HCT116 (cell line): ENCODE measurements around the gene PXDN. TPM values are rescaled to one million over a fixed set of nuclear protein-coding genes. Genes with fewer than 3 reads are reported as not detected.

Experiments used
- ATAC-seq: fragments of 200-7000 bp; cut with Tn5 transposase; 2 replicates; pipeline ENCODE4 v1.9.1; 2020; ENCODE audit warnings: mild to moderate bottlenecking, moderate library complexity
- BruUV-seq: library from RNA; stranded (reverse); fragments of 400-500 nt; replicated peaks from 2 replicates; lab custom pipeline; 2021; lab: Mats Ljungman, UMichigan
- CTCF ChIA-PET: fragments of 300-600 bp; sonication (Branson Sonifier 250); formaldehyde crosslinking; loops from one replicate; lab custom pipeline; 2021; ENCODE audit warnings: antibody characterized with exemption; lab: Charles Lee
- POLR2A ChIA-PET: fragments of 300-600, 350-600 bp; sonication (Branson Sonifier 250); formaldehyde crosslinking; loops from one replicate; lab custom pipeline; 2021; ENCODE audit warnings: antibody characterized with exemption; lab: Charles Lee
- RAD21 ChIA-PET, 2 experiments: fragments of 300-600 bp; sonication (Branson Sonifier 250); formaldehyde crosslinking; loops; one replicate each; lab custom pipeline; 2023; ENCODE audit warnings: low total read pairs in 2 of 2; ENCODE audit not compliant: uncharacterized antibody in 2 of 2, unreplicated experiment in 2 of 2, low non-redundant PET in 1 of 2; lab: Charles Lee
- DNase-seq: peaks from one replicate; pipeline ENCODE4 v3.0.0-alpha.2; 2010; ENCODE audit warnings: low read depth, low spot score
- H2AFZ ChIP-seq: fragments of 200-600 bp; shearing (Covaris generic), sonication (generic); 2 replicates; pipeline ENCODE4 v1.6.1; 2017; ENCODE audit warnings: low read depth, mixed run types, mixed read lengths, antibody characterized with exemption, low read length; ENCODE audit not compliant: poor library complexity, severe bottlenecking
- H3K27ac ChIP-seq: 2 replicates; pipeline ENCODE4 v1.5.1; 2012; ENCODE audit warnings: low read depth, low read length
- H3K27me3 ChIP-seq: fragments of 200-600 bp; sonication (generic); 2 replicates; pipeline ENCODE4 v1.6.1; 2016; ENCODE audit warnings: mixed run types, low read length, mixed read lengths; ENCODE audit not compliant: insufficient read depth
- H3K36me3 ChIP-seq, 2 experiments: fragments of 200-500 bp in 1 of 2; fragments of 200-600 bp in 1 of 2; sonication (Bioruptor generic) in 1 of 2; sonication (generic) in 1 of 2; 2 replicates each; pipeline versions ENCODE4 v1.5.1 to v1.6.1; 2014 to 2016; ENCODE audit warnings: low read length in 2 of 2, inconsistent platforms in 1 of 2, mixed read lengths in 1 of 2, mixed run types in 1 of 2; ENCODE audit not compliant: insufficient read depth in 2 of 2, control insufficient read depth in 1 of 2
- H3K4me1 ChIP-seq, 2 experiments: fragments of 200-600 bp in 1 of 2; sonication (generic) in 1 of 2; 2 replicates each; pipeline versions ENCODE4 v1.5.1 to v1.6.1; 2012 to 2017; ENCODE audit warnings: low read length in 2 of 2, inconsistent platforms in 1 of 2, mild to moderate bottlenecking in 1 of 2, mixed read lengths in 1 of 2, mixed run types in 1 of 2, moderate library complexity in 1 of 2; ENCODE audit not compliant: insufficient read depth in 2 of 2, control insufficient read depth in 1 of 2
- H3K4me2 ChIP-seq: fragments of 200-600 bp; sonication (generic); 2 replicates; pipeline ENCODE4 v1.6.1; 2017; ENCODE audit warnings: mixed run types, low read length, mixed read lengths
- H3K4me3 ChIP-seq, 2 experiments: fragments of 200-600 bp in 1 of 2; sonication (generic) in 1 of 2; replicated peaks in 1 of 2; 2 replicates each; pipeline ENCODE4 v1.5.1; 2011 to 2016; ENCODE audit warnings: low read length in 2 of 2, control low read depth in 1 of 2, low read depth in 1 of 2, mild to moderate bottlenecking in 1 of 2, mixed read lengths in 1 of 2, mixed run types in 1 of 2
- H3K79me2 ChIP-seq: fragments of 200-600 bp; sonication (generic); 2 replicates; pipeline ENCODE4 v1.6.1; 2017; ENCODE audit warnings: mild to moderate bottlenecking, mixed run types, low read length, moderate library complexity, mixed read lengths; ENCODE audit not compliant: insufficient read depth
- H3K9ac ChIP-seq: fragments of 200-600 bp; sonication (generic); 2 replicates; pipeline ENCODE4 v1.6.1; 2016; ENCODE audit warnings: low read length, mixed read lengths
- H3K9me2 ChIP-seq: fragments of 200-600 bp; sonication (generic), shearing (Covaris generic); 2 replicates; pipeline ENCODE4 v1.6.1; 2017; ENCODE audit warnings: mixed run types, mild to moderate bottlenecking, moderate library complexity; ENCODE audit not compliant: insufficient read depth
- H3K9me3 ChIP-seq, 2 experiments: fragments of 200-500 bp in 1 of 2; fragments of 200-600 bp in 1 of 2; sonication (Bioruptor generic) in 1 of 2; sonication (generic) in 1 of 2; 2 replicates each; pipeline ENCODE4 v1.6.1; 2014 to 2017; ENCODE audit warnings: low read length in 2 of 2, mixed read lengths in 2 of 2, inconsistent platforms in 1 of 2, low read depth in 1 of 2, mild to moderate bottlenecking in 1 of 2, mixed run types in 1 of 2, moderate library complexity in 1 of 2; ENCODE audit not compliant: control insufficient read depth in 1 of 2, insufficient read depth in 1 of 2
- H4K20me1 ChIP-seq: fragments of 200-600 bp; sonication (generic), shearing (Covaris generic); 2 replicates; pipeline ENCODE4 v1.6.1; 2017; ENCODE audit warnings: mixed run types, mild to moderate bottlenecking, moderate library complexity; ENCODE audit not compliant: insufficient read depth
- CBX3 ChIP-seq: IDR thresholded peaks from 2 replicates; pipeline ENCODE4 v1.6.1; 2012; ENCODE audit warnings: low read depth
- EGR1 ChIP-seq: IDR thresholded peaks from 2 replicates; pipeline ENCODE4 v1.6.1; 2012; ENCODE audit warnings: low read depth
- ELF1 ChIP-seq: IDR thresholded peaks from 2 replicates; pipeline ENCODE4 v1.6.1; 2012; ENCODE audit warnings: low read depth, borderline replicate concordance
- EZH2 ChIP-seq: fragments of 200-600 bp; sonication (generic); IDR thresholded peaks from 2 replicates; pipeline ENCODE4 v1.6.1; 2017; ENCODE audit warnings: antibody characterized with exemption, mixed run types
- EZH2phosphoT487 ChIP-seq: fragments of 200-600 bp; IDR thresholded peaks from 2 replicates; pipeline ENCODE4 v1.6.1; 2018; ENCODE audit warnings: antibody characterized with exemption, borderline replicate concordance
- JUND ChIP-seq: IDR thresholded peaks from 2 replicates; pipeline ENCODE4 v1.6.1; 2012
- POLR2AphosphoS5 ChIP-seq: IDR thresholded peaks from 2 replicates; pipeline ENCODE4 v1.6.1; 2011; ENCODE audit warnings: mild to moderate bottlenecking, low read depth, low read length, moderate library complexity
- RAD21 ChIP-seq: IDR thresholded peaks from 2 replicates; pipeline ENCODE4 v1.6.1; 2012; ENCODE audit warnings: low read depth, mild to moderate bottlenecking
- SIN3A ChIP-seq: IDR thresholded peaks from 2 replicates; pipeline ENCODE4 v1.6.1; 2012; ENCODE audit warnings: low read depth
- SP1 ChIP-seq: IDR thresholded peaks from 2 replicates; pipeline ENCODE4 v1.6.1; 2012; ENCODE audit warnings: low read depth
- SRF ChIP-seq: IDR thresholded peaks from 2 replicates; pipeline ENCODE4 v1.6.1; 2012; ENCODE audit warnings: low read depth
- TCF7L2 ChIP-seq: IDR thresholded peaks from 2 replicates; pipeline ENCODE4 v1.7.0; 2011; ENCODE audit warnings: borderline replicate concordance, inconsistent platforms; ENCODE audit not compliant: insufficient read depth, insufficient read length; ENCODE audit errors: extremely low read depth
- YY1 ChIP-seq: IDR thresholded peaks from 2 replicates; pipeline ENCODE4 v1.6.1; 2011; ENCODE audit warnings: low read length, low read depth, moderate library complexity, mild to moderate bottlenecking; ENCODE audit not compliant: insufficient replicate concordance; ENCODE audit errors: extremely low read depth
- ZFX ChIP-seq: fragments of 450-650 bp; IDR thresholded peaks from 2 replicates; pipeline ENCODE4 v1.6.1; 2017
- ZNF274 ChIP-seq: fragments of 200-500 bp; sonication (Bioruptor generic); IDR thresholded peaks from 2 replicates; pipeline ENCODE4 v1.6.1; 2014; ENCODE audit warnings: mild to moderate bottlenecking, low read depth, low read length, inconsistent platforms
- intact Hi-C: fragments of 100-400 bp; cut with micrococcal nuclease; formaldehyde crosslinking; loops from 2 replicates; pipeline ENCODE4 v1.10.0; 2022
- total RNA-seq: library from RNA; stranded (reverse); gene quantifications from one replicate; pipeline ENCODE4 v1.2.1, GENCODE V29; 2021; ENCODE audit not compliant: unreplicated experiment
- TF ChIP-seq, protein P1 (sequence below): IDR thresholded peaks from 2 replicates; pipeline ENCODE4 v1.6.1; 2012
- TF ChIP-seq, protein P2 (sequence below): IDR thresholded peaks from 2 replicates; pipeline ENCODE4 v1.6.1; 2011; ENCODE audit warnings: mild to moderate bottlenecking, low read length, moderate library complexity; ENCODE audit not compliant: insufficient replicate concordance; ENCODE audit errors: extremely low read depth
- TF ChIP-seq, protein P3 (sequence below): IDR thresholded peaks from 2 replicates; pipeline ENCODE4 v1.6.1; 2012; ENCODE audit warnings: low read depth
- TF ChIP-seq, protein P4 (sequence below): IDR thresholded peaks from 2 replicates; pipeline ENCODE4 v1.6.1; 2012
- TF ChIP-seq, protein P5 (sequence below), 3 experiments: fragments of 200-600 bp in 1 of 3; sonication (generic) in 1 of 3; IDR thresholded peaks in 2 of 3; conservative IDR thresholded peaks in 1 of 3; 2 replicates each; pipeline ENCODE4 v1.5.1; 2012 to 2017; ENCODE audit warnings: low read depth in 2 of 3, low read length in 2 of 3, antibody characterized with exemption in 1 of 3, borderline replicate concordance in 1 of 3, control low read depth in 1 of 3, mild to moderate bottlenecking in 1 of 3, mixed read lengths in 1 of 3, mixed run types in 1 of 3, moderate library complexity in 1 of 3; ENCODE audit not compliant: insufficient read depth in 1 of 3

Gene PXDN
- total RNA-seq, 1 experiment from 2014 or later, result 10.7 TPM

DNA sequence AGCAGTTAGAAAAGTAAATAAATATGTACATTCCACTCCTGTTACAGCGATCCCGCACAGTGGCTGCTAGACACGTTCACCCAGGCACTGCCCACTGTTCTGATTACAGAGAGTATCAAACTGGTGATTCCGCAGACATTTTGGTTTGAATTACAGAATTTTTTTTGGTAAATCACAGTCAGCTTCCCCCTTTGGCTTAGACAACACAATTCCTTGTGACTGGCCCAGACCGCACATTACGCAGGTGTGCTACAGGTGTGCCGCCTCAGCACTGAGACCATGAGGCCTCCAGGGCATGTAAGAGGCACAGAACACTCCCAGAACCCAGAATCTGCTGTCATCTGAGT is 112.3 kb downstream of the PXDN start:
- no peaks in the 10 kb centered on the region for H3K4me1 ChIP-seq
- no TSS peak for BruUV-seq
- H4K20me1 ChIP-seq, result no peaks in the 10 kb centered on the region
- RAD21 ChIA-PET, result no interaction called here
- no peak overlapping the region for H3K9ac ChIP-seq
- POLR2A ChIA-PET, result no interaction called here
- intact Hi-C loops, result no loop called here
- no peaks in the 10 kb centered on the region for H3K9me2 ChIP-seq
- no peak for ATAC-seq
- H2AFZ ChIP-seq, result no peak overlapping the region
- CTCF ChIA-PET, result no interaction called here
- no peak for DNase-seq
- no peak overlapping the region for H3K4me3 ChIP-seq
- no peak overlapping the region for H3K27ac ChIP-seq
- no peaks in the 10 kb centered on the region for H3K79me2 ChIP-seq
- no peak overlapping the region for H3K4me2 ChIP-seq
- H3K36me3 ChIP-seq, result no peaks in the 10 kb centered on the region; a peak in 1 of 4 replicates
- H3K9me3 ChIP-seq, result 0 out of 4 replicates have a peak, but pooled peaks cover 0 to 3% of the 10 kb centered on the region in 2 experiments
- TF ChIP-seq SRF, result no peak
- TF ChIP-seq POLR2AphosphoS5, result no peak
- TF ChIP-seq ZFX, result no peak
- TF ChIP-seq EZH2, result no peak
- no peak for TF ChIP-seq ELF1
- TF ChIP-seq YY1, result no peak
- no peak for TF ChIP-seq JUND
- no peak for TF ChIP-seq EGR1
- TF ChIP-seq, protein P1, sequence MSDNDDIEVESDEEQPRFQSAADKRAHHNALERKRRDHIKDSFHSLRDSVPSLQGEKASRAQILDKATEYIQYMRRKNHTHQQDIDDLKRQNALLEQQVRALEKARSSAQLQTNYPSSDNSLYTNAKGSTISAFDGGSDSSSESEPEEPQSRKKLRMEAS, result no peak
- TF ChIP-seq, protein P2, sequence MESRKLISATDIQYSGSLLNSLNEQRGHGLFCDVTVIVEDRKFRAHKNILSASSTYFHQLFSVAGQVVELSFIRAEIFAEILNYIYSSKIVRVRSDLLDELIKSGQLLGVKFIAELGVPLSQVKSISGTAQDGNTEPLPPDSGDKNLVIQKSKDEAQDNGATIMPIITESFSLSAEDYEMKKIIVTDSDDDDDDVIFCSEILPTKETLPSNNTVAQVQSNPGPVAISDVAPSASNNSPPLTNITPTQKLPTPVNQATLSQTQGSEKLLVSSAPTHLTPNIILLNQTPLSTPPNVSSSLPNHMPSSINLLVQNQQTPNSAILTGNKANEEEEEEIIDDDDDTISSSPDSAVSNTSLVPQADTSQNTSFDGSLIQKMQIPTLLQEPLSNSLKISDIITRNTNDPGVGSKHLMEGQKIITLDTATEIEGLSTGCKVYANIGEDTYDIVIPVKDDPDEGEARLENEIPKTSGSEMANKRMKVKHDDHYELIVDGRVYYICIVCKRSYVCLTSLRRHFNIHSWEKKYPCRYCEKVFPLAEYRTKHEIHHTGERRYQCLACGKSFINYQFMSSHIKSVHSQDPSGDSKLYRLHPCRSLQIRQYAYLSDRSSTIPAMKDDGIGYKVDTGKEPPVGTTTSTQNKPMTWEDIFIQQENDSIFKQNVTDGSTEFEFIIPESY, result no peak
- TF ChIP-seq, protein P3, sequence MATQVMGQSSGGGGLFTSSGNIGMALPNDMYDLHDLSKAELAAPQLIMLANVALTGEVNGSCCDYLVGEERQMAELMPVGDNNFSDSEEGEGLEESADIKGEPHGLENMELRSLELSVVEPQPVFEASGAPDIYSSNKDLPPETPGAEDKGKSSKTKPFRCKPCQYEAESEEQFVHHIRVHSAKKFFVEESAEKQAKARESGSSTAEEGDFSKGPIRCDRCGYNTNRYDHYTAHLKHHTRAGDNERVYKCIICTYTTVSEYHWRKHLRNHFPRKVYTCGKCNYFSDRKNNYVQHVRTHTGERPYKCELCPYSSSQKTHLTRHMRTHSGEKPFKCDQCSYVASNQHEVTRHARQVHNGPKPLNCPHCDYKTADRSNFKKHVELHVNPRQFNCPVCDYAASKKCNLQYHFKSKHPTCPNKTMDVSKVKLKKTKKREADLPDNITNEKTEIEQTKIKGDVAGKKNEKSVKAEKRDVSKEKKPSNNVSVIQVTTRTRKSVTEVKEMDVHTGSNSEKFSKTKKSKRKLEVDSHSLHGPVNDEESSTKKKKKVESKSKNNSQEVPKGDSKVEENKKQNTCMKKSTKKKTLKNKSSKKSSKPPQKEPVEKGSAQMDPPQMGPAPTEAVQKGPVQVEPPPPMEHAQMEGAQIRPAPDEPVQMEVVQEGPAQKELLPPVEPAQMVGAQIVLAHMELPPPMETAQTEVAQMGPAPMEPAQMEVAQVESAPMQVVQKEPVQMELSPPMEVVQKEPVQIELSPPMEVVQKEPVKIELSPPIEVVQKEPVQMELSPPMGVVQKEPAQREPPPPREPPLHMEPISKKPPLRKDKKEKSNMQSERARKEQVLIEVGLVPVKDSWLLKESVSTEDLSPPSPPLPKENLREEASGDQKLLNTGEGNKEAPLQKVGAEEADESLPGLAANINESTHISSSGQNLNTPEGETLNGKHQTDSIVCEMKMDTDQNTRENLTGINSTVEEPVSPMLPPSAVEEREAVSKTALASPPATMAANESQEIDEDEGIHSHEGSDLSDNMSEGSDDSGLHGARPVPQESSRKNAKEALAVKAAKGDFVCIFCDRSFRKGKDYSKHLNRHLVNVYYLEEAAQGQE, result no peak
- TF ChIP-seq SIN3A, result no peak
- no peak for TF ChIP-seq TCF7L2
- TF ChIP-seq, protein P4, sequence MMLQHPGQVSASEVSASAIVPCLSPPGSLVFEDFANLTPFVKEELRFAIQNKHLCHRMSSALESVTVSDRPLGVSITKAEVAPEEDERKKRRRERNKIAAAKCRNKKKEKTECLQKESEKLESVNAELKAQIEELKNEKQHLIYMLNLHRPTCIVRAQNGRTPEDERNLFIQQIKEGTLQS, result no peak
- no peak for TF ChIP-seq SP1
- TF ChIP-seq ZNF274, result no peak
- no peak for TF ChIP-seq EZH2phosphoT487
- no peak for TF ChIP-seq CBX3
- TF ChIP-seq, protein P5, sequence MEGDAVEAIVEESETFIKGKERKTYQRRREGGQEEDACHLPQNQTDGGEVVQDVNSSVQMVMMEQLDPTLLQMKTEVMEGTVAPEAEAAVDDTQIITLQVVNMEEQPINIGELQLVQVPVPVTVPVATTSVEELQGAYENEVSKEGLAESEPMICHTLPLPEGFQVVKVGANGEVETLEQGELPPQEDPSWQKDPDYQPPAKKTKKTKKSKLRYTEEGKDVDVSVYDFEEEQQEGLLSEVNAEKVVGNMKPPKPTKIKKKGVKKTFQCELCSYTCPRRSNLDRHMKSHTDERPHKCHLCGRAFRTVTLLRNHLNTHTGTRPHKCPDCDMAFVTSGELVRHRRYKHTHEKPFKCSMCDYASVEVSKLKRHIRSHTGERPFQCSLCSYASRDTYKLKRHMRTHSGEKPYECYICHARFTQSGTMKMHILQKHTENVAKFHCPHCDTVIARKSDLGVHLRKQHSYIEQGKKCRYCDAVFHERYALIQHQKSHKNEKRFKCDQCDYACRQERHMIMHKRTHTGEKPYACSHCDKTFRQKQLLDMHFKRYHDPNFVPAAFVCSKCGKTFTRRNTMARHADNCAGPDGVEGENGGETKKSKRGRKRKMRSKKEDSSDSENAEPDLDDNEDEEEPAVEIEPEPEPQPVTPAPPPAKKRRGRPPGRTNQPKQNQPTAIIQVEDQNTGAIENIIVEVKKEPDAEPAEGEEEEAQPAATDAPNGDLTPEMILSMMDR (IDR thresholded peaks at IDR 0.05 in 2 of 3, conservative IDR thresholded peaks at IDR 0.05 in 1 of 3; ENCODE audit: borderline replicate concordance in 1 of 3, insufficient read depth in 1 of 3, low read depth in 2 of 3, low read length in 2 of 3), result no peak
- TF ChIP-seq RAD21, result no peak
- 0 out of 2 replicates have a peak, but pooled peaks cover 4% of the 10 kb centered on the region for H3K27me3 ChIP-seq
